Fibroblast of skin of abdomen (primary cell): ENCODE data around the gene NOX3.
"Not testable (repeated sequence)": the region's sequence is repeated elsewhere in the genome, so short reads cannot be mapped to it uniquely, and the experiment has no call there.

ENCODE experiments used
- DNase-seq: peaks from one replicate; pipeline ENCODE4 v3.0.0-alpha.2; 2013

NOX3 gene

GRCh38 chr6:155468543-155468942 lies 12.9 kb upstream of the NOX3 start:
- DNase-seq = not testable (repeated sequence)

- DNase-seq = no peak
Observed at GRCh38 chr6:155466539-155466938, 10.9 kb upstream of the NOX3 start.

- DNase-seq = peak; percentile 62
Observed at GRCh38 chr6:155461556-155461955, 5.9 kb upstream of the NOX3 start.

- DNase-seq = no peak
Observed at GRCh38 chr6:155454471-155454870, 1.2 kb downstream of the NOX3 start.

GRCh38 chr6:155454008-155454407 lies 1.6 kb downstream of the NOX3 start:
- DNase-seq = no peak

- no peak for DNase-seq
Observed at GRCh38 chr6:155452576-155452975, 3.1 kb downstream of the NOX3 start.

- DNase-seq = not testable (repeated sequence)
Observed at GRCh38 chr6:155451530-155451929, 4.1 kb downstream of the NOX3 start.

- no peak for DNase-seq
Observed at GRCh38 chr6:155450240-155450581, 5.4 kb downstream of the NOX3 start.

- no peak for DNase-seq
Observed at GRCh38 chr6:155449450-155450239, 6.0 kb downstream of the NOX3 start.

GRCh38 chr6:155448668-155449449 lies 6.8 kb downstream of the NOX3 start:
- no peak for DNase-seq

- DNase-seq = no peak
Observed at GRCh38 chr6:155447949-155448348, 7.7 kb downstream of the NOX3 start.

GRCh38 chr6:155444952-155445903 lies 10.4 kb downstream of the NOX3 start:
- DNase-seq = no peak

- DNase-seq = peak; percentile 27
Observed at GRCh38 chr6:155444120-155444917, 11.3 kb downstream of the NOX3 start.

- no peak for DNase-seq
Observed at GRCh38 chr6:155443168-155443567, 12.5 kb downstream of the NOX3 start.

- DNase-seq = no peak
Observed at GRCh38 chr6:155442562-155442961, 13.1 kb downstream of the NOX3 start.

- DNase-seq = no peak
Observed at GRCh38 chr6:155441112-155441465, 14.6 kb downstream of the NOX3 start.

GRCh38 chr6:155440398-155441111 lies 15.1 kb downstream of the NOX3 start:
- no peak for DNase-seq

- no peak for DNase-seq
Observed at GRCh38 chr6:155439376-155439775, 16.3 kb downstream of the NOX3 start.

- DNase-seq = peak; percentile 27
Observed at GRCh38 chr6:155436981-155437749, 18.5 kb downstream of the NOX3 start.

GRCh38 chr6:155434829-155435423 lies 20.7 kb downstream of the NOX3 start:
- DNase-seq = no peak
